IPS DF 4.7 (cell line): ENCODE data around the gene LNP1.
A peak's percentile ranks its signal among the peaks of the same experiment; 100 is the strongest.
"Not testable (repeated sequence)": the region's sequence is repeated elsewhere in the genome, so short reads cannot be mapped to it uniquely, and the experiment has no call there.

Experiments used
- DNase-seq: peaks from one replicate; pipeline ENCODE4 v3.0.0-alpha.2; 2013; ENCODE audit warnings: low spot score; ENCODE audit errors: extremely low read depth

Gene LNP1

GRCh38 chr3:100400780-100401673, at the start of gene LNP1, which contains the start of gene TOMM70:
LNP1 (plus strand) TSS chr3:100401539; CDS start chr3:100429730, 28,191 bp downstream.
TOMM70 (minus strand) TSS chr3:100401089; CDS start chr3:100400949, 140 bp downstream.
- DNase-seq: peak; percentile 92

GRCh38 chr3:100351770-100352169, 49.6 kb upstream of the LNP1 start:
- not testable (repeated sequence) for DNase-seq

GRCh38 chr3:100352296-100353231, 48.8 kb upstream of the LNP1 start:
- no peak for DNase-seq

- no peak for DNase-seq
These were observed 46.5 kb upstream of the LNP1 start for GRCh38 chr3:100354850-100355249.

DNA sequence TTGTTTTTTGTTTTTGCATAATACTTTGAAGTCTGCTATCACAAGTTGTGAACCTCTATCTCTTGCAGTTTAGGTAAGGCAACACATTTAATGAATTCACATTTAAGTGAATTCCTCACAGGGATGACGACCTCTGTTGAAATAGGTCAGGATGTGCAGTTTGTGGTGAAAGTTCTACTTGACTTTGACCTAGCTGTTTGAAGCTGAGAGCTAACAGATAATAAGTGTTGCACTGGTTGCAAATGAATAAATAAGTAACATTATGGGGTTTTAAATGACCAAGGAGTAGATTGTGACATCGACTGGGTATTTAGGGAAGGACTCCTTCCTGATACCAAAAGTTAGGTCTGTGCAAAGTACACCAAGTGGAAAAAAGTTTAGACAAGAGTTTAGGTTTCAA, 42.9 kb upstream of the LNP1 start:
- DNase-seq: no peak

DNA sequence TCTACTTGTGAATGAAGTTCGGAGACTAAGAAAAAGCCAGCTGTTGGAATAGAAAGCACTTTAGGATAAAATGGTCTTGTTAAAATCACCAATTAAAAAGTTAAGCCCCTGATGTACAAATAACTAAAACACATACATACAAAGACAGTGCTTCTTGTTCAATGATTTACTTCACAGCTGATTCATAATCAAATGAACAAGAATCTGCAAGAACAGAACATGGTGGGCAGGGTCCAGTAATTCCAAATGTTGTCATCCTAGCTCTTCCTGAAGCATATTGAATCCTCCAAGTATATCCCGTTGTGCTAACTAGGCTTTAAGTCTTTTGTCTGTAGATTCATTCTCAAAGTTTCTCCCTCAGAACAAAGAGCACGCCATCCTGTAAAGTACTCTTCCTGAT, 42.3 kb upstream of the LNP1 start:
- DNase-seq: no peak

- no peak for DNase-seq
These were observed 40.4 kb upstream of the LNP1 start for GRCh38 chr3:100360757-100361496.

GRCh38 chr3:100361897-100362296, 39.4 kb upstream of the LNP1 start:
- no peak for DNase-seq

GRCh38 chr3:100364421-100364820, 36.9 kb upstream of the LNP1 start:
- DNase-seq: no peak

- DNase-seq: no peak
These were observed 34.9 kb upstream of the LNP1 start for GRCh38 chr3:100366424-100366823.

DNA sequence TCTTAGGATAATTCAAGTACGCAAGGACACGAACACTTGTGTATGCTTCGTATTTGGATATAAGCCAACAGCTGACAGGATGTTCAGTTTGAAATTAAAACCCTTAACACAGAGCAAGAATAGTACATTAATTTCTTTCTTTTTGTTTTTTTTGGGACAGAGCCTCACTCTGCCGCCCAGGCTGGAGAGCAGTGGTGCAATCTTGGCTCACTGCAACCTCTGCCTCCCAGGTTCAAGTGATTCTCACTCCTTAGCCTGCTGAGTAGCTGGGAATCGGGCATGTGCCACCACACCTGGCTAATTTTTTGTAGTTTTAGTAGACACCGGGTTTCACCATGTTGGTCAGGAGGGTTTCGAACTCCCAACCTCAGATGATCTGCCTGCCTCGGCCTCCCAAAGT, 32.9 kb upstream of the LNP1 start:
- DNase-seq: no peak

GRCh38 chr3:100370756-100371155, 30.6 kb upstream of the LNP1 start:
- DNase-seq: no peak

GRCh38 chr3:100374521-100374920, 26.8 kb upstream of the LNP1 start:
- no peak for DNase-seq

DNA sequence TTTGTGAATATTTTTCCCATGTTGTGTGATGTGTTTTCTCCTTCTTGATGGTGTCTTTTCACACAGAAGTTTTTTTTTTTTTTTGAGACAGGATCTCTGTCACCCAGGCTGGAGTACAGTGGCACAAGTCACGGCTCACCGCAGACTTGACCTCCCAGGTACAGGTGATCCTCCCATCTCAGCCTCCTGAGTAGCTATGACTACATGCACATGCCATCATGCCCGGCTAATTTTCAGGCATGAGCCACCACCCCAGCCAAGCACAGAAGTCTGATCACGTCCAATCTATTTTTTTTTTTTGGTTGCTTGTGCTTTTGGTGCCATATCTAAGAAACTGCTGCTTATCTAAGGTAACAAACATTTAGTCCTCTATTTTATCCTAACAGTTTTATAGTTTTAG, 25.0 kb upstream of the LNP1 start:
- no peak for DNase-seq

DNA sequence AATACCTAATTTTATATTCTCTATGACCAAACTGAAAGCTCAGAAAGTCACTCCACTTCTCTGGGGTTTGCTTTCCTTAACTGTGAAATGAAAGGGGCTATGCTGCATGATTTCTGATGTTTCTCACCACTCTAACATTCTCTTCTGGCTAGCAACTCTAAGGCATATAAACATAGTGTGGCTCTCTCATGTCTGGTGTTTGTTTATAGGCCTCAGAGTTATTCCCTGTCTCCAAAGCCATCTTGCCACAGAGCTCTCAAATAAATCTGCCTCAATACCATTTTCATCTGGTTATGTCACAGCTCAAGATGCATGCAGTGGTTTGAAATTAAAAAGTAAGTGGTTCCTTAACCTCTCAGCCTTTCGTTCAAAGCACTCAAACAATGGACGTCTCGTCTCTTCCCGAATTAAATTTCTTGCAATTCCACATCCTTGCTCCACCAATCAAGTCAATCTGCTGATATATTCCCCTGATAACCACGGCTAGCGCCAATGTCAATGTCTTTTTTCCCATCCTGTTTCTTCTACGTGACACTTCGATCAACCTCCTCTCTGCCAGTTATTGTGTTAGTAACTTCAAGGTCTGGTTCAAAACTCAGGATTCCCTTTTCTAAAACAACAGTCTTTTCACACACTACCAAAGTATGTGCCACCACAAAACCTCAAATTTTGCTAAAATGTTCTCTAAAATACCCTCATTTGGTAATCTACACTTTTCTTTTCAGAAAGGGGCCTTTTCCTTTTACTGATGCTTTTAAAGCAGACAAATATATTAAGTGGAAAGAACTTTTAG, 16.4 kb upstream of the LNP1 start:
- no peak for DNase-seq

DNA sequence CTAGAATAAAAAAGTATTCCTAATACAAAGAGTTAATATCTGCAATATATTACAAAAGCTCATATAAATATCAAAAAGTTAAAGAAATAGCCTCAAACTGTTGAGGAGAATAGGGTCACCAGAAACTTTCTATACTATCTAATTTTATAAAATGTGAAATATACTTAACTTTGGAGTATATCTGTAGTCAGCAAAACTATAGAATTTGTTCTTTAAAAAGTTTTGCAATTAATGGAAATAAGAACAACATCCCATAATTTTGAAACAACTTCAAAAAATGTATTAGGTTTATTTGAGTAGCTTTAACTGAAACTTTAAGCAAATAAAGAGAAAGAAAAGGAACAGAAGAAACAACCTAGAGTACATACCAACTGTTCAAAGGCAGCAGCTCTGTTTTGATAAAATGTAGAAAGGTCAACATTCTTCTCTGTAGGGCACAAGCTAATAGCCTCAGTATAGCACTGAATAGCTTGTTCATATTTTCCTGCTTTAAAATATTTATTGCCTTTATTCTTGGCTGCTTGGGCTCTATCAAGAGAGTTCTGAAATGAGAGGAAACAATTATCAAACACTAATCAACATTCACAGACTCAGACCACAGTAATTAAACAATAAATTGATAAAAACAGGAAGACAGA, 14.8 kb upstream of the LNP1 start:
- DNase-seq: no peak

GRCh38 chr3:100389025-100389424, 12.3 kb upstream of the LNP1 start:
- DNase-seq: no peak

GRCh38 chr3:100395679-100396431, 5.5 kb upstream of the LNP1 start:
- no peak for DNase-seq

GRCh38 chr3:100396967-100397366, 4.4 kb upstream of the LNP1 start:
- no peak for DNase-seq
